K562 (cell line): ENCODE measurements around the gene KCNC3. TPM values are rescaled to one million over a fixed set of nuclear protein-coding genes. Genes with fewer than 3 reads are reported as not detected.

Experiments
- DPF2 ChIP-seq: fragments of 450-650 bp; IDR thresholded peaks from 2 replicates; pipeline ENCODE4 v1.6.1; 2016
- ELF4 ChIP-seq: fragments of 450-650 bp; formaldehyde crosslinking; IDR thresholded peaks from 2 replicates; pipeline ENCODE4 v1.4.0; 2022; ENCODE audit warnings: missing genetic modification characterization
- LARP7 ChIP-seq: fragments of 450-650 bp; IDR thresholded peaks from 2 replicates; pipeline ENCODE4 v1.6.1; 2016
- NONO ChIP-seq, 2 experiments: fragments of 200-400 bp in 1 of 2; fragments of 450-650 bp in 1 of 2; formaldehyde crosslinking in 1 of 2; IDR thresholded peaks; 2 replicates each; pipeline ENCODE4 v1.6.1; 2017; ENCODE audit warnings: low read depth in 2 of 2, mild to moderate bottlenecking in 2 of 2, moderate library complexity in 2 of 2, low read length in 1 of 2
- SRSF9 ChIP-seq: fragments of 200-400 bp; formaldehyde crosslinking; IDR thresholded peaks from 2 replicates; pipeline ENCODE4 v1.6.1; 2017; ENCODE audit warnings: low read depth, low read length, borderline replicate concordance
- polyA plus RNA-seq, 8 experiments: library from polyadenylated mRNA; depleted of rRNA in 4 of 8; stranded (reverse) in 5 of 8; unstranded in 3 of 8; fragments of >200 nt; fragmentation: Nextera tagmentation in 2 of 8; fragmentation: Illumina TruSeq in 1 of 8; extraction: Ambion mirVana in 2 of 8; extraction: Trizol in 1 of 8; gene quantifications; 2 replicates each; pipeline versions ENCODE4 v1.2.1 to v1.2.3, GENCODE V29; 2011 to 2014; ENCODE audit warnings: inconsistent platforms in 1 of 8, missing spikeins in 1 of 8
- total RNA-seq, 7 experiments: library from RNA; depleted of rRNA in 6 of 7; stranded (reverse); fragments of >200 nt in 6 of 7; fragmentation: Illumina TruSeq in 2 of 7; extraction: Trizol in 2 of 7; gene quantifications; 2 replicates each; pipeline versions ENCODE4 v1.2.1 to v1.2.3, GENCODE V29; 2011 to 2021; ENCODE audit warnings: low replicate concordance in 1 of 7
- TF ChIP-seq, protein P1 (sequence below): fragments of 450-650 bp; IDR thresholded peaks from 2 replicates; pipeline ENCODE4 v1.6.1; 2016; ENCODE audit warnings: low read depth
- TF ChIP-seq, protein P2 (sequence below), 2 experiments: fragments of 450-650 bp; IDR thresholded peaks; 2 replicates each; pipeline ENCODE4 v1.6.1; 2018; ENCODE audit warnings: mild to moderate bottlenecking in 2 of 2, low read depth in 1 of 2; ENCODE audit not compliant: partially characterized antibody in 2 of 2
- TF ChIP-seq, protein P3 (sequence below), 2 experiments: fragments of 450-650 bp; conservative IDR thresholded peaks; 2 replicates each; pipeline ENCODE4 v1.6.1; 2017; ENCODE audit warnings: mild to moderate bottlenecking in 2 of 2, moderate library complexity in 2 of 2
- TF ChIP-seq, protein P4 (sequence below): fragments of 450-650 bp; IDR thresholded peaks from 2 replicates; pipeline ENCODE4 v1.6.1; 2016; ENCODE audit warnings: antibody characterized with exemption

KCNC3 gene
- total and polyA plus RNA-seq, 9 of the 15 experiments (the other 6 are each of a cell fraction or from before 2014, with no cell fraction given): 0.03 to 26.2 (median 2.0) TPM

DNA sequence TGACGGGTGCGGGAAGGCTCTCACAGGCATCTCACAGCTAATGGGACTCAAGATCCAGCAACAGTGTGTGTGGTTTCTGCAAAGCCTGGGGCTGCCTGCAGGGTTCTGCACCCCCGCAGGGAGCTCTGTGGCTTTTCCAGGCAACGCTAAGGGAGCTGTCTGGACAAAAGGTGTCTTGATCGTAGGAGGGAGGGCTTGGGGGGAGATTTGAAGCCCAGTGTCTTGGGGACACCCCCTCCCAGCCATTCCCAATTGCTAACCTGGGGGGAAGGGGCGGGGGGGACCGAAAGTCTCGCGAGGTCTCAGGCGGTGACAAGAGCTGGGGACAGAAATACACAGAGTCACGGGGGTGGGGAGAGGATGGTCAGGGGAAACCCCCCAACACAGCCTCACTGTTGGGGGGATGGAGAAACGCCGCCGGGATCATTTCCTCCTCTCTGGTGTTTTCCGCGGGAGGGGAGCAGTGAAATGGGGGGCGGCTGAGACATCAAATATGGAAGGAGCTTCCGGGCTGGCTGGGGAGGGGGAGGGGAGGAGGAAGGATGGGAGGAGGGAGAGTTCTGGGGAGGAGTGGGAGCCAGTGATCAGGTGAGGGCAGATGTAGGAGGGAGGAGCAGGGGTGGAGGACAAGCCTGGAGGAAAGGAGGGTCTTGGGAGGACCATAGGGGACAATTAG is 13.3 kb downstream of the KCNC3 start (continued):
- TF ChIP-seq, protein P1, sequence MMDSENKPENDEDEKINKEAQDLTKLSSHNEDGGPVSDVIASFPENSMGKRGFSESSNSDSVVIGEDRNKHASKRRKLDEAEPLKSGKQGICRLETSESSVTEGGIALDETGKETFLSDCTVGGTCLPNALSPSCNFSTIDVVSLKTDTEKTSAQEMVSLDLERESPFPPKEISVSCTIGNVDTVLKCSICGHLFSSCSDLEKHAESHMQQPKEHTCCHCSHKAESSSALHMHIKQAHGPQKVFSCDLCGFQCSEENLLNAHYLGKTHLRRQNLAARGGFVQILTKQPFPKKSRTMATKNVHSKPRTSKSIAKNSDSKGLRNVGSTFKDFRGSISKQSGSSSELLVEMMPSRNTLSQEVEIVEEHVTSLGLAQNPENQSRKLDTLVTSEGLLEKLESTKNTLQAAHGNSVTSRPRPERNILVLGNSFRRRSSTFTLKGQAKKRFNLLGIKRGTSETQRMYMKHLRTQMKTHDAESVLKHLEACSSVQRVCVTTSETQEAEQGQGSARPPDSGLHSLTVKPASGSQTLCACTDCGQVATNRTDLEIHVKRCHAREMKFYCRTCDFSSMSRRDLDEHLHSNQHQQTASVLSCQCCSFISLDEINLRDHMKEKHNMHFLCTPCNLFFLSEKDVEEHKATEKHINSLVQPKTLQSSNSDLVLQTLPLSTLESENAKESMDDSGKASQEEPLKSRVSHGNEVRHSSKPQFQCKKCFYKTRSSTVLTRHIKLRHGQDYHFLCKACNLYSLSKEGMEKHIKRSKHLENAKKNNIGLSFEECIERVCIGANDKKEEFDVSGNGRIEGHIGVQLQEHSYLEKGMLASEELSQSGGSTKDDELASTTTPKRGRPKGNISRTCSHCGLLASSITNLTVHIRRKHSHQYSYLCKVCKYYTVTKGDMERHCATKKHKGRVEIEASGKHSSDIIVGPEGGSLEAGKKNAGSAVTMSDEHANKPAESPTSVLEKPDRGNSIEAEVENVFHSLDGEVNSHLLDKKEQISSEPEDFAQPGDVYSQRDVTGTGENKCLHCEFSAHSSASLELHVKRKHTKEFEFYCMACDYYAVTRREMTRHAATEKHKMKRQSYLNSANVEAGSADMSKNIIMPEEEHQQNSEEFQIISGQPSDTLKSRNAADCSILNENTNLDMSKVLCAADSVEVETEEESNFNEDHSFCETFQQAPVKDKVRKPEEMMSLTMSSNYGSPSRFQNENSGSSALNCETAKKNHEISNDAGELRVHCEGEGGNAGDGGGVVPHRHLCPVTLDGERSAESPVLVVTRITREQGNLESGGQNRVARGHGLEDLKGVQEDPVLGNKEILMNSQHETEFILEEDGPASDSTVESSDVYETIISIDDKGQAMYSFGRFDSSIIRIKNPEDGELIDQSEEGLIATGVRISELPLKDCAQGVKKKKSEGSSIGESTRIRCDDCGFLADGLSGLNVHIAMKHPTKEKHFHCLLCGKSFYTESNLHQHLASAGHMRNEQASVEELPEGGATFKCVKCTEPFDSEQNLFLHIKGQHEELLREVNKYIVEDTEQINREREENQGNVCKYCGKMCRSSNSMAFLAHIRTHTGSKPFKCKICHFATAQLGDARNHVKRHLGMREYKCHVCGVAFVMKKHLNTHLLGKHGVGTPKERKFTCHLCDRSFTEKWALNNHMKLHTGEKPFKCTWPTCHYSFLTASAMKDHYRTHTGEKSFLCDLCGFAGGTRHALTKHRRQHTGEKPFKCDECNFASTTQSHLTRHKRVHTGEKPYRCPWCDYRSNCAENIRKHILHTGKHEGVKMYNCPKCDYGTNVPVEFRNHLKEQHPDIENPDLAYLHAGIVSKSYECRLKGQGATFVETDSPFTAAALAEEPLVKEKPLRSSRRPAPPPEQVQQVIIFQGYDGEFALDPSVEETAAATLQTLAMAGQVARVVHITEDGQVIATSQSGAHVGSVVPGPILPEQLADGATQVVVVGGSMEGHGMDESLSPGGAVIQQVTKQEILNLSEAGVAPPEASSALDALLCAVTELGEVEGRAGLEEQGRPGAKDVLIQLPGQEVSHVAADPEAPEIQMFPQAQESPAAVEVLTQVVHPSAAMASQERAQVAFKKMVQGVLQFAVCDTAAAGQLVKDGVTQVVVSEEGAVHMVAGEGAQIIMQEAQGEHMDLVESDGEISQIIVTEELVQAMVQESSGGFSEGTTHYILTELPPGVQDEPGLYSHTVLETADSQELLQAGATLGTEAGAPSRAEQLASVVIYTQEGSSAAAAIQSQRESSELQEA: peak; percentile 42; the same call in 1 of the 2 replicates
- 0 out of 2 replicates have a peak, but pooled peaks have one; percentile 22 for TF ChIP-seq LARP7
- TF ChIP-seq, protein P2, sequence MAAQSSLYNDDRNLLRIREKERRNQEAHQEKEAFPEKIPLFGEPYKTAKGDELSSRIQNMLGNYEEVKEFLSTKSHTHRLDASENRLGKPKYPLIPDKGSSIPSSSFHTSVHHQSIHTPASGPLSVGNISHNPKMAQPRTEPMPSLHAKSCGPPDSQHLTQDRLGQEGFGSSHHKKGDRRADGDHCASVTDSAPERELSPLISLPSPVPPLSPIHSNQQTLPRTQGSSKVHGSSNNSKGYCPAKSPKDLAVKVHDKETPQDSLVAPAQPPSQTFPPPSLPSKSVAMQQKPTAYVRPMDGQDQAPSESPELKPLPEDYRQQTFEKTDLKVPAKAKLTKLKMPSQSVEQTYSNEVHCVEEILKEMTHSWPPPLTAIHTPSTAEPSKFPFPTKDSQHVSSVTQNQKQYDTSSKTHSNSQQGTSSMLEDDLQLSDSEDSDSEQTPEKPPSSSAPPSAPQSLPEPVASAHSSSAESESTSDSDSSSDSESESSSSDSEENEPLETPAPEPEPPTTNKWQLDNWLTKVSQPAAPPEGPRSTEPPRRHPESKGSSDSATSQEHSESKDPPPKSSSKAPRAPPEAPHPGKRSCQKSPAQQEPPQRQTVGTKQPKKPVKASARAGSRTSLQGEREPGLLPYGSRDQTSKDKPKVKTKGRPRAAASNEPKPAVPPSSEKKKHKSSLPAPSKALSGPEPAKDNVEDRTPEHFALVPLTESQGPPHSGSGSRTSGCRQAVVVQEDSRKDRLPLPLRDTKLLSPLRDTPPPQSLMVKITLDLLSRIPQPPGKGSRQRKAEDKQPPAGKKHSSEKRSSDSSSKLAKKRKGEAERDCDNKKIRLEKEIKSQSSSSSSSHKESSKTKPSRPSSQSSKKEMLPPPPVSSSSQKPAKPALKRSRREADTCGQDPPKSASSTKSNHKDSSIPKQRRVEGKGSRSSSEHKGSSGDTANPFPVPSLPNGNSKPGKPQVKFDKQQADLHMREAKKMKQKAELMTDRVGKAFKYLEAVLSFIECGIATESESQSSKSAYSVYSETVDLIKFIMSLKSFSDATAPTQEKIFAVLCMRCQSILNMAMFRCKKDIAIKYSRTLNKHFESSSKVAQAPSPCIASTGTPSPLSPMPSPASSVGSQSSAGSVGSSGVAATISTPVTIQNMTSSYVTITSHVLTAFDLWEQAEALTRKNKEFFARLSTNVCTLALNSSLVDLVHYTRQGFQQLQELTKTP (IDR thresholded peaks at IDR 0.05; ENCODE audit: low read depth in 1 of 2, partially characterized antibody in 2 of 2): peak in 1 of 2 experiments; percentile 79
- peak in 1 of 2 experiments; percentile 45; a peak in 1 of 4 replicates for TF ChIP-seq NONO (IDR thresholded peaks at IDR 0.05; ENCODE audit: low read depth in 2 of 2, low read length in 1 of 2)
- peak; percentile 71; the same call in 1 of the 2 replicates for TF ChIP-seq DPF2
- TF ChIP-seq, protein P3, sequence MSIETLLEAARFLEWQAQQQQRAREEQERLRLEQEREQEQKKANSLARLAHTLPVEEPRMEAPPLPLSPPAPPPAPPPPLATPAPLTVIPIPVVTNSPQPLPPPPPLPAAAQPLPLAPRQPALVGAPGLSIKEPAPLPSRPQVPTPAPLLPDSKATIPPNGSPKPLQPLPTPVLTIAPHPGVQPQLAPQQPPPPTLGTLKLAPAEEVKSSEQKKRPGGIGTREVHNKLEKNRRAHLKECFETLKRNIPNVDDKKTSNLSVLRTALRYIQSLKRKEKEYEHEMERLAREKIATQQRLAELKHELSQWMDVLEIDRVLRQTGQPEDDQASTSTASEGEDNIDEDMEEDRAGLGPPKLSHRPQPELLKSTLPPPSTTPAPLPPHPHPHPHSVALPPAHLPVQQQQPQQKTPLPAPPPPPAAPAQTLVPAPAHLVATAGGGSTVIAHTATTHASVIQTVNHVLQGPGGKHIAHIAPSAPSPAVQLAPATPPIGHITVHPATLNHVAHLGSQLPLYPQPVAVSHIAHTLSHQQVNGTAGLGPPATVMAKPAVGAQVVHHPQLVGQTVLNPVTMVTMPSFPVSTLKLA (conservative IDR thresholded peaks at IDR 0.05): 0 out of 4 replicates have a peak, but pooled peaks of 1 of the 2 experiments have one; percentile 15
- TF ChIP-seq SRSF9: no peak
- TF ChIP-seq ELF4 (CRISPR knock-in tag): 0 out of 2 replicates have a peak, but pooled peaks have one; percentile 45
- TF ChIP-seq, protein P4, sequence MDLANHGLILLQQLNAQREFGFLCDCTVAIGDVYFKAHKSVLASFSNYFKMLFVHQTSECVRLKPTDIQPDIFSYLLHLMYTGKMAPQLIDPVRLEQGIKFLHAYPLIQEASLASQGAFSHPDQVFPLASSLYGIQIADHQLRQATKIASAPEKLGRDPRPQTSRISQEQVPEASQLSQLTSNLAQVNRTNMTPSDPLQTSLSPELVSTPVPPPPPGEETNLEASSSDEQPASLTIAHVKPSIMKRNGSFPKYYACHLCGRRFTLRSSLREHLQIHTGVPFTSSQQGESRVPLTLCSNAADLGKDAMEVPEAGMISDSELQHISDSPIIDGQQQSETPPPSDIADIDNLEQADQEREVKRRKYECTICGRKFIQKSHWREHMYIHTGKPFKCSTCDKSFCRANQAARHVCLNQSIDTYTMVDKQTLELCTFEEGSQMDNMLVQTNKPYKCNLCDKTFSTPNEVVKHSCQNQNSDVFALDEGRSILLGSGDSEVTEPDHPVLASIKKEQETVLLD: 0 out of 2 replicates have a peak, but pooled peaks have one; percentile 56
